Measurements from ENCODE around the gene SLC27A5. TPM values are rescaled to one million over a fixed set of nuclear protein-coding genes. Genes with fewer than 3 reads are reported as not detected.

The SLC27A5 gene
- total and polyA plus RNA-seq, 2 of the 13 experiments (the other 11 are each of a cell fraction or from before 2014, with no cell fraction given), result 30.3 to 40.2 TPM

DNA sequence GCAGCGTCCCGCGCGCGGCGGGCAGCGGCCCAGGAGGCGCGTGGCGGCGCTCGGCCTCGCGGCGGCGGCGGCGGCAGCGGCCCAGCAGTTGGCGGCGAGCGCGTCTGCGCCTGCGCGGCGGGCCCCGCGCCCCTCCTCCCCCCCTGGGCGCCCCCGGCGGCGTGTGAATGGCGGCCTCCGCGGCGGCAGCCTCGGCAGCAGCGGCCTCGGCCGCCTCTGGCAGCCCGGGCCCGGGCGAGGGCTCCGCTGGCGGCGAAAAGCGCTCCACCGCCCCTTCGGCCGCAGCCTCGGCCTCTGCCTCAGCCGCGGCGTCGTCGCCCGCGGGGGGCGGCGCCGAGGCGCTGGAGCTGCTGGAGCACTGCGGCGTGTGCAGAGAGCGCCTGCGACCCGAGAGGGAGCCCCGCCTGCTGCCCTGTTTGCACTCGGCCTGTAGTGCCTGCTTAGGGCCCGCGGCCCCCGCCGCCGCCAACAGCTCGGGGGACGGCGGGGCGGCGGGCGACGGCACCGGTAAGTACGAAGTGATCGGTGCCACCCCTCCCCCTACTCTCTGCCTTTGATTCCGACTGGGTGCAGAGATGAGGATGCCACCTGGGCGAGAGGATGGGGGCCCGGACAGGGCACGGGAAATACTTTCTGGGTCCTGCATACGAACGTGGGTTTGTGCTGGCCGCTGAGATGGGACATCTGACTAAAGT lies 32.9 kb upstream of the SLC27A5 start (continued):
- no peak for TF ChIP-seq HOMEZ (CRISPR knock-in tag; IDR thresholded peaks at IDR 0.05; ENCODE audit: low read depth)
- TF ChIP-seq ZNF703 (CRISPR knock-in tag; IDR thresholded peaks at IDR 0.05; ENCODE audit: borderline replicate concordance), result no peak
- no peak for TF ChIP-seq ZFP91 (CRISPR knock-in tag; IDR thresholded peaks at IDR 0.05; ENCODE audit: borderline replicate concordance)
- TF ChIP-seq FLYWCH1 (CRISPR knock-in tag; IDR thresholded peaks at IDR 0.05), result no peak
- TF ChIP-seq, protein P1, sequence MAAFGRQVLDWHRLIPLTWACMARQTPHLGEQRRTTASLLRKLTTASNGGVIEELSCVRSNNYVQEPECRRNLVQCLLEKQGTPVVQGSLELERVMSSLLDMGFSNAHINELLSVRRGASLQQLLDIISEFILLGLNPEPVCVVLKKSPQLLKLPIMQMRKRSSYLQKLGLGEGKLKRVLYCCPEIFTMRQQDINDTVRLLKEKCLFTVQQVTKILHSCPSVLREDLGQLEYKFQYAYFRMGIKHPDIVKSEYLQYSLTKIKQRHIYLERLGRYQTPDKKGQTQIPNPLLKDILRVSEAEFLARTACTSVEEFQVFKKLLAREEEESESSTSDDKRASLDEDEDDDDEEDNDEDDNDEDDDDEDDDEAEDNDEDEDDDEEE (CRISPR knock-in tag; IDR thresholded peaks at IDR 0.05), result 0 out of 2 replicates have a peak, but pooled peaks have one; percentile 18
- TF ChIP-seq AGO2 (optimal IDR thresholded peaks at IDR 0.05; ENCODE audit: low read depth, low read length), result peak; percentile 95
- no peak for TF ChIP-seq TEF (CRISPR knock-in tag; IDR thresholded peaks at IDR 0.05)
- TF ChIP-seq, protein P2, sequence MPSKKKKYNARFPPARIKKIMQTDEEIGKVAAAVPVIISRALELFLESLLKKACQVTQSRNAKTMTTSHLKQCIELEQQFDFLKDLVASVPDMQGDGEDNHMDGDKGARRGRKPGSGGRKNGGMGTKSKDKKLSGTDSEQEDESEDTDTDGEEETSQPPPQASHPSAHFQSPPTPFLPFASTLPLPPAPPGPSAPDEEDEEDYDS (CRISPR knock-in tag; IDR thresholded peaks at IDR 0.05), result no peak
- no peak for TF ChIP-seq TBX2 (CRISPR knock-in tag; IDR thresholded peaks at IDR 0.05; ENCODE audit: borderline replicate concordance)
- no peak for TF ChIP-seq ZNF12 (CRISPR knock-in tag; IDR thresholded peaks at IDR 0.05)
- TF ChIP-seq HMGXB3 (CRISPR knock-in tag; IDR thresholded peaks at IDR 0.05; ENCODE audit: borderline replicate concordance), result no peak
- TF ChIP-seq ZNF749 (CRISPR knock-in tag; IDR thresholded peaks at IDR 0.05; ENCODE audit: borderline replicate concordance), result no peak
- no peak for TF ChIP-seq MXD4 (CRISPR knock-in tag; IDR thresholded peaks at IDR 0.05)
- no peak for TF ChIP-seq ZNF776 (CRISPR knock-in tag; IDR thresholded peaks at IDR 0.05)
- TF ChIP-seq TOE1 (CRISPR knock-in tag; IDR thresholded peaks at IDR 0.05), result no peak
- TF ChIP-seq WIZ (CRISPR knock-in tag; IDR thresholded peaks at IDR 0.05), result no peak
- TF ChIP-seq ZNF780A (CRISPR knock-in tag; IDR thresholded peaks at IDR 0.05), result no peak
- TF ChIP-seq HDAC2 (CRISPR knock-in tag; IDR thresholded peaks at IDR 0.05), result no peak
- no peak for TF ChIP-seq GPN1 (CRISPR knock-in tag; IDR thresholded peaks at IDR 0.05; ENCODE audit: borderline replicate concordance)
- TF ChIP-seq CREBL2 (CRISPR knock-in tag; IDR thresholded peaks at IDR 0.05; ENCODE audit: borderline replicate concordance), result no peak

All from HepG2 (cell line).